Mucosa of descending colon (tissue), 3 donors: ENCODE measurements around the gene SH2B2. TPM values are rescaled to one million over a fixed set of nuclear protein-coding genes. Genes with fewer than 3 reads are reported as not detected.
A peak's percentile ranks its signal among the peaks of the same experiment; 100 is the strongest.
"Not testable (repeated sequence)": the region's sequence is repeated elsewhere in the genome, so short reads cannot be mapped to it uniquely, and the experiment has no call there.

Experiments
- ATAC-seq: fragments of 200-7000 bp; cut with Tn5 transposase; one replicate; pipeline ENCODE4 v1.9.1; 2020; ENCODE audit warnings: mild to moderate bottlenecking, moderate library complexity
- DNase-seq, 3 donors: peaks; one replicate each; pipeline ENCODE4 v3.0.0-alpha.2; 2020
- H3K36me3 ChIP-seq: fragments of 200-600 bp; one replicate; pipeline ENCODE4 v1.8.0; 2021; ENCODE audit warnings: low read depth, mild to moderate bottlenecking
- H3K4me1 ChIP-seq: fragments of 200-600 bp; one replicate; pipeline ENCODE4 v1.8.0; 2021; ENCODE audit warnings: low read depth, mild to moderate bottlenecking
- H3K4me3 ChIP-seq: fragments of 200-600 bp; one replicate; pipeline ENCODE4 v1.8.0; 2021; ENCODE audit warnings: mild to moderate bottlenecking
- H3K9me3 ChIP-seq: fragments of 200-600 bp; one replicate; pipeline ENCODE4 v1.8.0; 2021; ENCODE audit warnings: mild to moderate bottlenecking
- intact Hi-C, 2 donors: fragments of 100-400 bp; cut with DNase I in 1 of 2; cut with micrococcal nuclease in 1 of 2; formaldehyde crosslinking; loops; one replicate each; pipeline versions ENCODE4 v1.11.0 to v1.11.1; 2022; cut with DNase I, micrococcal nuclease
- total RNA-seq, 3 donors: library from RNA; stranded (reverse); fragmentation: NEBNext Ultra II Directional in 2 of 3; extraction: Animal tissue kit (Norgen Biotek cat#: 25700) in 2 of 3; gene quantifications; one replicate each; pipeline versions ENCODE4 v1.2.1 to v1.2.4, GENCODE V29; 2021 to 2023
- TF ChIP-seq, protein P1 (sequence below): fragments of 200-600 bp; IDR thresholded peaks from one replicate; pipeline ENCODE4 v1.8.0; 2022; ENCODE audit warnings: antibody characterized with exemption, mild to moderate bottlenecking
- donor health status: DM: no; HTN: no; CAD: no; lungs with moderate emphysema.
- donor health status: DM: no; HTN: no; CAD: no.
- donor health status: DM: no; HTN: yes; CAD: no.

SH2B2 gene
- total RNA-seq, 3 donors from 2014 or later: 2.3 to 3.7 (median 2.7) TPM

DNA sequence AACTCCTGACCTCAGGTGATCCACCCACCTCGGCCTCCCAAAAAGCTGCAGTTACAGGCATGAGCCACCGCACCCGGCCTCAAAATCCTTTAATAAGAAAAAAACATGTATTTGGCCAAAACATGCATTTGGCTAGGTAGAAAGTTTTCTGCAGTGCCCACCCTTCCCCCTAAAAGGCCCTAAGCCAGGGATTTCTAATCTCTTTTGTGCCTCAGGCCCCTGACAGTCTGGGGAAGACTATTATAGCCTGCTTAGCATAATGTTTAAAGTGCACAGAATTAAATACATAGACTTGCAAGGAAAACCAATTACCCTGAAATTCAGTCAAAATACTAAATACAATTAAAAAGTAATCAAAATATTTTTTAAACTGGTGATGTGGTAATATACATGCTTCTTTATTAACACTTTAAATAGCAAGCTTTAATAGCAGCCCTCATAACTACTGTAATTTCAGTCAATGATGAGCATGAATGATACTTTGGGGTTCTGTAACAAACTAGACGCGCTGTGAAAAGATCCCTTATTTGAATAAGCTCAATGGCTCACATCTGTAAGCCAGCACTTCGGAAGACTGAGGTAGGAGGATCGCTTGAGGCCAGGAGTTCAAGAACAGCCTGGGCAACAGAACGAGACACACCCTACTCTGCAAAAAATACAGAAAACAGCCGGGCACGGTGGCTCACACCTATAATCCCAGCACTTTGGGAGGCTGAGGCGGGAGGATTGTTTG, 39.7 kb downstream of the SH2B2 start:
- Histone ChIP-seq H3K4me3 (no peak overlapping the region), H3K36me3 (no peaks in the 10 kb centered on the region), H3K4me1 (no peaks in the 10 kb centered on the region), H3K9me3 (no peaks in the 10 kb centered on the region)
- ATAC-seq (no peak), DNase-seq (no peak)
- intact Hi-C loops: no loop called here
- TF ChIP-seq, protein P1, sequence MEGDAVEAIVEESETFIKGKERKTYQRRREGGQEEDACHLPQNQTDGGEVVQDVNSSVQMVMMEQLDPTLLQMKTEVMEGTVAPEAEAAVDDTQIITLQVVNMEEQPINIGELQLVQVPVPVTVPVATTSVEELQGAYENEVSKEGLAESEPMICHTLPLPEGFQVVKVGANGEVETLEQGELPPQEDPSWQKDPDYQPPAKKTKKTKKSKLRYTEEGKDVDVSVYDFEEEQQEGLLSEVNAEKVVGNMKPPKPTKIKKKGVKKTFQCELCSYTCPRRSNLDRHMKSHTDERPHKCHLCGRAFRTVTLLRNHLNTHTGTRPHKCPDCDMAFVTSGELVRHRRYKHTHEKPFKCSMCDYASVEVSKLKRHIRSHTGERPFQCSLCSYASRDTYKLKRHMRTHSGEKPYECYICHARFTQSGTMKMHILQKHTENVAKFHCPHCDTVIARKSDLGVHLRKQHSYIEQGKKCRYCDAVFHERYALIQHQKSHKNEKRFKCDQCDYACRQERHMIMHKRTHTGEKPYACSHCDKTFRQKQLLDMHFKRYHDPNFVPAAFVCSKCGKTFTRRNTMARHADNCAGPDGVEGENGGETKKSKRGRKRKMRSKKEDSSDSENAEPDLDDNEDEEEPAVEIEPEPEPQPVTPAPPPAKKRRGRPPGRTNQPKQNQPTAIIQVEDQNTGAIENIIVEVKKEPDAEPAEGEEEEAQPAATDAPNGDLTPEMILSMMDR: no peak

DNA sequence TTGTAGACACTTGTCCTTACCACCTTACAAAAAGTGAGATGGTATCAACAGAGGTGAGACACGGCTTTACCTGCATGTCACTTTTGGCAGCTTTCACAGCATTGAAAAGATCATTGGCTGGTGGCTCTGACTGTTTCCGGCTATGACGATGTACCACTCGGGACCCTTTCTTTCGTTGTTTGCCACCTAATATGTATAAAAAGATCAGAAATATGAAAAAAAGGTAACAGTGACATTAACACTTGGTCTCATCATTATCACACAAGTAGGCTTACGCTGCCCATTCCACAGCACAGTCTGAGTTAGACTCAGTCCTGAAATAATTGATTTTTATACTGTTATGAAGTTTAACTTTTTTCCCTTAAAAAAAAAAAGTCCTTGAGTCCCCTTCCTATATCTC, 40.5 kb downstream of the SH2B2 start:
- DNase-seq, H3K4me1 ChIP-seq, H3K4me3 ChIP-seq, intact Hi-C loops, H3K36me3 ChIP-seq, H3K9me3 ChIP-seq, ATAC-seq: not testable (repeated sequence)

DNA sequence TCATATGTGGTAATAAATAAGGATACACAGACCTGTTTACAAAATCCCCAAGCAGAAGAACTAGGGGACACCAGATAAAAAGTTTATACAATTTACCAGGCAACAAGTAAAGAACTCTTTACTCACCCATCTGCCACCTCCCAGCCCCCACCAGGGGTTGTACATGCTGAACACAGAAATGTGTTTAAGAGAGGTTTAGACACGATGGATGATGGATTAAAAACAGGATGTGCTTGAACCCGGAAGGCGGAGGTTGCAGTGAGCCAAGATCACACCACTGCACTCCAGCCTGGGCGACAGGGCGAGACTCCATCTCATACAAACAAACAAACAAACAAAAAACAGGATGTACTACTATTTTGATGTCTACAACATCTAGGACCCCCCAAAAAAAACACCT, 42.2 kb downstream of the SH2B2 start:
- H3K9me3 ChIP-seq, H3K4me1 ChIP-seq, ATAC-seq, intact Hi-C loops, DNase-seq, H3K36me3 ChIP-seq, H3K4me3 ChIP-seq: not testable (repeated sequence)

DNA sequence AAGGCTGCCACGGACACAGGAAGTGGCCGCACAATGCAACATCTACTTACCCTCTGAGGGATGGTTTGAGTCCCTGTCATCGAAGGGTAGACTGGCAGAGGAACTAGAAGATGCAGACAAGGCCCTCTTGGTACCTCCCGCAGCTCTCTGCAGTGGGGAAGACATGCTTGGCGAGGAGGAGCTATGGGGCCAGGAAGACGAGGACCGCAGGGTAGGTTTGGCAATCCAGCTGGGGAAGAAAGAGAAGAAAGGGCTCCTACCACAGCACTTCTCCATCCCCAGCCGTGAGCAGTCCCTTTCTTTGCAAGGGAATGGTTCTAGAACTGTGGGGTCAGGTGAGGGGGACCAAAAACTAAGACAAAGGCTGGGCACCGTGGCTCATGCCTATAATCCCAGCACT, 42.7 kb downstream of the SH2B2 start:
- intact Hi-C loops, H3K4me1 ChIP-seq, H3K36me3 ChIP-seq, H3K4me3 ChIP-seq, H3K9me3 ChIP-seq, DNase-seq, ATAC-seq: not testable (repeated sequence)

DNA sequence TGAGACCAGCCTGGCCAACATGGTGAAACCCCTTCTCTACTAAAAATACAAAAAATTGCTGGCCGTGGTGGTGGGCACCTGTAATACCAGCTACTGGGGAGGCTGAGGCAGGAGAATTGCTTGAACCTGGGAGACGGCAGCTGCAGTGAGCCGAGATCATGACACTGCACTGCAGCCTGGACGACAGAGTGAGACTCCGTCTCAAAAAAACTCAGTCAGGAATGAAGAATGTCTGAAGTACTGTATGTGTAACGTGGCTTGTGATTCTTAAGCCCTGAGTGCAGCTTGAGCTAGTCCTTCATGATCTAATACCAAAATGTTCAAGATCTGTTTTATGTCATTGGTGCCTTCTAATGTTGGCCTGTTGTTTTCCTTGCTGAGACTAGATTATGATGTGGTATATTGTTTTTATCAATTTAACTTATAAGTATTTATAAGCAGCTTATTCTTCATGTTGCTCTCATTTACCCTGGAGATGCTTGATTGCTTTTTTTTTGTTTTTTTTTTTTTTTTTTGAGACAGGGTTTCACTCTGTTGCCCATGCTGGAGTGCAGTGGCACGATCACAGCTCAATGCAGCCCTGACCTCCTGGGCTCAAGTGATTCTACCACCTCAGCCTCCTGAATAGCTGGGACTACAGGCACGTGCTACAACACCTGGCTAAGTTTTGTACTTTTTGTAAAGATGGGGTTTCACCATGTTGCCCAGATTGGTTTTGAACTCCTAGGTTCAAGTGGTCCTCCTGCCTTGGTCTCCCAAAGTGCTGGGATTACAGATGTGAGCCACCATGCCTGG, 44.2 kb downstream of the SH2B2 start:
- H3K36me3 ChIP-seq, ATAC-seq, H3K4me1 ChIP-seq, H3K9me3 ChIP-seq, intact Hi-C loops, DNase-seq, H3K4me3 ChIP-seq: not testable (repeated sequence)

DNA sequence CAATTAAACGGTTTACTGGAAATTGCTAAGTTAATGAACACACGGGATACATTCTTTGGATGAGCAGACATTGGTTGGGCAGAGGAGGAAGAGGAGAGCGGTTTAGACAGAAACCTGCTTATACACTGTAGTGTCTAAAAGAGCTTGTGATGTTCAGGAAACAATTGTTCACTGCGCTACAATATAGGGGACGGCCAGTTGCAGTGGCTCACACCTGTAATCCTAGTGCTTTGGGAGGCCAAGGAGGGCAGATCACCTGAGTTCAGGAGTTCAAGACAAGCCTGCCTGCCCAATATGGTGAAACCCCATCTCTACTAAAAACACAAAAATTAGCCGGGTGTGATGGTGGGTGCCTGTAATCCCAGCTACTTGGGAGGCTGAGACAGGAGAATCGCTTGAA, 48.9 kb downstream of the SH2B2 start:
- intact Hi-C loops, ATAC-seq, DNase-seq, H3K4me3 ChIP-seq, H3K4me1 ChIP-seq, H3K36me3 ChIP-seq, H3K9me3 ChIP-seq: not testable (repeated sequence)

DNA sequence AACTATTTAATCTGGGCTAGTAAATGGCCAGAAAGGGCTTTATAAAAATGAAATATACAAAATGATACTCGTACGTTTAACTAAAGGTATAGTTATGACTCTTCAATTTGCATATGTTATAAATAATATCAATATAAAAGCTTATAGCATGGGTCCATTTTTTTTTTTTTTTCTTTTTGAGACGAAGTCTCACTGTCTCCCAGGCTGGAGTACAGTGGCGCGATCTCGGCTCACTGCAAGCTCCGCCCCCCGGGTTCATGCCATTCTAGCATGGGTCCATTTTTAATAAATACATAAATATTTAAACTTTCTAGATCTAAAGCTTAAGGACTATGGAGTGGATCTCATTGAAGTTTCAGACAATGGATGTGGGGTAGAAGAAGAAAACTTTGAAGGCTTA, 50.3 kb downstream of the SH2B2 start:
- H3K4me3 ChIP-seq, H3K9me3 ChIP-seq, DNase-seq, H3K4me1 ChIP-seq, ATAC-seq, intact Hi-C loops, H3K36me3 ChIP-seq: not testable (repeated sequence)

DNA sequence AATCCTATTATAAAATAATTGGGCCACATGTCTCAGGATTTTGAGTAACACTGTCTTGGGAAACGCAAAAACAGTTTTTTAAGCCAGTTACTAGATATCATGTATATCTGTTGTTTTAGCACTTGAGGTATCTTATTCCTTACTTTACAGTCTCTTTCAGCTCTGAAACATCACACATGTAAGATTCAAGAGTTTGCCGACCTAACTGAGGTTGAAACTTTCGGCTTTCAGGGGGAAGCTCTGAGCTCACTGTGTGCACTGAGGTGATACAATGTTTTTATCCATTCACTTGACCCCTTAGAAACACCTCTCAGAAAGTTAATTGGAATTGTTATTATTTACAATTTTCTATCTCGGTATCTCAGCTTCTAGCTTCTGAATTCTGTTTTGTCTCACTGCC, 50.8 kb downstream of the SH2B2 start:
- H3K9me3 ChIP-seq, DNase-seq, H3K4me1 ChIP-seq, intact Hi-C loops, ATAC-seq, H3K4me3 ChIP-seq, H3K36me3 ChIP-seq: not testable (repeated sequence)

DNA sequence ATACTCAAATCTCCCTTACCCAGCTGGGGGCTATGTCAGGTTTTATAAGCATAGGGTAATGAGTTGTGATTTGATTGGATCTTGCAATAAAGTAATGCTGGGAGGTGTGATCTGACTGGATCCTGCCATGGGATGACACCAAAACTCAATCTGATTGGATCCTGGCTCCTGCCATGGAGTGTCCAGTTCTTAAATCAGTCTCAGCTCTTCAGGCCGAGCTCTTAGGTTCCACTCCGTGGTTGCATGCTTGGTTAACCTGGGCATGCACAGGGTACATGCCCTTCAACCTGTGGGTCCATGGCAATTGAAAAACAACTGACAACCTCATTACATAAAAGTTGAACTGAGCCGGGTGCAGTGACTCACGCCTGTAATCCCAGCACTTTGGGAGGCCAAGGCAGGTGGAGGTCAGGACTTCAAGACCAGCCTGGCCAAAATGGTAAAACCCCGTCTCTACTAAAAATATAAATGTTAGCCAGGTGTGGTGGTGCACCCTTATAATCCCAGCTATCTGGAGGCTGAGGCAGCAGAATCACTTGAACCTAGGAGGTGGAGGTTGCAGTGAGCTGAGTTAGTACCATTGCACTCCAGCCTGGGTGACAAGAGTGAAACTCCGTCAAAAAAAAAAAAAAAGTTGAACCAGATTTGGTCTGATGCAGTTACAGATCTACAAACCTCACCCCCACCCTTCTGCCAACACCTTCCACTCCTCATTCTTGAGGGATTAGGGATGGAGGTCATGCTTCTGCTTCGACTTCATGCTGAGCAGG, 54.1 kb downstream of the SH2B2 start:
- H3K4me3 ChIP-seq, ATAC-seq, intact Hi-C loops, DNase-seq, H3K4me1 ChIP-seq, H3K9me3 ChIP-seq, H3K36me3 ChIP-seq: not testable (repeated sequence)

DNA sequence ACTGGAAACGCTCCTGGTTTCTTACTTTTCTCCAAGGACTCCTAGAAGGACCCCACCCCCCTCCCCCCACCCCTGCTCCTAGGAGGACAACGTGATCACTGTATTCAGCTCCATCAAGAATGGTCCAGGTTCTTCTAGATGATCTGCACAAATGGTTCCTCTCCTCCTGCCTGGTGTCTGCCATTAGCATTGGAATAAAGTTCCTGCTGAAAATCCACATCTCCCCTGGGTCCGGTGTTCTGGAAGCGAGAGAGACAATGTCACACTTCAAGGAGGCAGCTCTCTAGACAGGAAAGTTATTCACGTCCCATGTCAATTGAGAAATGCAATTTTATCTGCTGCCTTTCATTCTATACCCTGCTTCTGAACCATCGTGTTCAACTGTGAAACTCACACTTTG, 60.3 kb downstream of the SH2B2 start:
- DNase-seq, H3K9me3 ChIP-seq, intact Hi-C loops, ATAC-seq, H3K4me1 ChIP-seq, H3K36me3 ChIP-seq, H3K4me3 ChIP-seq: not testable (repeated sequence)

DNA sequence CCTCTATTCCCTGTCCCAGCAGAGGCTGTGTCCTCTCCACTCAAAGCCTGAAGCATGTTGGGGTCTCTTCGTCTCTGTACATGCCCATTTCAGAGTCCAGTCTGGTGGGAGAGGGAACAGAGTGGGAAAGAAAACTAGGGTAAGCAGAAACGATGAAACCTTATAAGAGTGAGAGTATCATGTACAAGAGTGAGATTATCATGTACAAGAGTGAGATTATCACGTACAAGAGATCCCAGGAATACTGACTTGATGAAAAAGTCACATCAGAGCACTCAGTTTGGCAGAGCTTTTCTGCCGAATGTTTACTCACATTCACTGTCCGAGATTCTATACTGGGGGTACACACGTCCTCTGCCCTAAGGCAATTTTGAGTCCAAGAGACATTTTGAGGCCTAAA, 69.7 kb downstream of the SH2B2 start, which contains the start of gene SPDYE6:
Gene SPDYE6, minus strand, starts transcription at position 101 of the 400 bp plus-strand sequence. CDS start 421 bp downstream, outside the sequence.
- intact Hi-C loops, H3K9me3 ChIP-seq, ATAC-seq, H3K36me3 ChIP-seq, DNase-seq, H3K4me3 ChIP-seq, H3K4me1 ChIP-seq: not testable (repeated sequence)

DNA sequence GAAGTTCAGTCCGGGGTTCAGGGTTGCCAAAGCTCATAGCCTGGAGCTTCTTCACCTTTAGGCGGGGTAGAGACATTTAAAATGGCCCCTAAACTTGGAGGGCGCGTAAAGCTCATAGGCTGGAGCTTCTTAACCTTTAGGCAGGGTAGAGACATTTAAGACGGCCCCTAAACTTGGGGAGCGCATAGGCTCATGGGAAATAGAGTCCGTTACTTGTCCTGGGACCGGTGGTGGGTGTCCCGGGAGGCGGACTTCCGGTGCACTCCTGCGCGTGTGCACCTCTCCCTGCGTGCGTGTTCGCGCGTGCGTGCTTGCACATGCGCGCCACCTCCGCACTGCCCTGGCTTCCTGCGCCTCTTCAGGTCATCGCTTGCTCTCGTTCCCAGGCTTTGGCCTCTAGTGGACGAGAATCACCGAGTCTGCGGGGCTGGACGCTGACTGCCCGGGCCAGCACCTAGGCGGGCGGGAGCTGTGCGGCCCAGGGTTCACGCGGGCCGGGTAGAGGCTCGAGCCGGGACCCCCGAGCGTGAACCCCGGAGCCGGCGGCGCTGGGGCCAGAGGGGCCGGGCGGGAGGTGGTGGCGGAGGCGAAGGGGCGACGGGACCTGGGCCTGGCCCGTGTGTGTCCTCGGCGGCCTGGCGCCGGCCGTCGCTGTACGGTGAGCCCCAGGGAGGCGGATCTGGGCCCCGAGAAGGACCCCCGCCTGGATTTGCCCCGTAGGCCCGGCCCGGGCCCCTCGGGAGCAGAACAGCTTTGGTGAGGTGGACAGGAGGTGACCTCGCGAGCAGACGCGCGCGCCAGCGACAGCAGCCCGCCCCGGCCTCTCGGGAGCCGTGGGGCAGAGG, 77.1 kb downstream of the SH2B2 start:
- intact Hi-C loops: not testable (repeated sequence)

More for the DNA sequence above, 77.1 kb downstream of the SH2B2 start:
- H3K9me3 ChIP-seq, H3K36me3 ChIP-seq, H3K4me1 ChIP-seq: not testable (repeated sequence)
- ATAC-seq (peak; percentile 100), DNase-seq (peak; percentile 93 to 98 (median 96))
- peak overlapping the region; percentile 96 for H3K4me3 ChIP-seq
